Amniotic stem cell (primary cell): ENCODE measurements around the gene CROCC2.

Experiments used
- DNase-seq: peaks from one replicate; lab custom pipeline; 2025; lab: John Stamatoyannopoulos, UW

CROCC2 gene

DNA sequence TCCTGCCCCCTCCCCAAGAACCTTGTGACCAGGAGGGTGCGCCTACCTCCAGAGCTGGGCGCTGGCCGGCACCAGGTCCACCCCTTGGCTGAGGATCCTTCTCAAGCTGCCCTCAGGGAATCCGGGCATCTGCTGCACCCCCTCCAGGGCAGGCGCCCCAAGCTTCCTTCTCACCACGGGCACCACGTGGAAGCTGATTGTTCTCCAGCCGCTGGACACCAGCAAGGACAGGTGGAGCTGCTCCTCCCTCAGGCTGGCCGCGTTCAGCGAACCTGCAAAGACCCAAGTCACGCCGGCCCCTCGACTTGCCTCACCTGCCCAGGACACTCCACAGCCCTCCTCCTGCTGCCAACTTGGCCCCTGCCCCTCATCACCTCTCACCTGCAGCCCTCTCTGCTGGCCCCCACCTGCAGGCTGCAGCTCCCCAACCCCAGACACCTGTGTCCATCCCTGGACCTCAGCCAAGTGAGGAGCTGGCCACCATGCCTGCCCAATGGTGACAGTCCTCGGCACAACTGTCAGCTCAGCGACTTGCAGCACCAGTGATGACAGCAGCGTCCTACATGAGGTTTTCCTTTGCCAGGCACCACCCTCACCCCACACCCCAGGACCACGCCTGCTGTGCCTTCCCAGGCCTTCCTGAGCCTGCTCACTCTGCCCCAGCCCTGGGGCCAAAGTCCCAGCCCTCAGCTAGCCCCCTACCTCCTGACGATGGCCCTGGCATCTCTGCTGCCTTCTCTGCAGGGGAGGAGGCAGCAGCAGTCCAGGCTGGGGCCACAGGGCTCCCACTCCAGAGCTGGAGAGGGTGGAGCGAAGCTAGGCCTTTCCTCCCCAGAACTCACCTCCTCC lies 14.4 kb upstream of the CROCC2 start:
- DNase-seq, result no peak

- no peak for DNase-seq
Measured at GRCh38 chr2:240892356-240892755, 13.8 kb upstream of the CROCC2 start.

- no peak for DNase-seq
Measured at GRCh38 chr2:240892925-240893324, 13.2 kb upstream of the CROCC2 start.

DNA sequence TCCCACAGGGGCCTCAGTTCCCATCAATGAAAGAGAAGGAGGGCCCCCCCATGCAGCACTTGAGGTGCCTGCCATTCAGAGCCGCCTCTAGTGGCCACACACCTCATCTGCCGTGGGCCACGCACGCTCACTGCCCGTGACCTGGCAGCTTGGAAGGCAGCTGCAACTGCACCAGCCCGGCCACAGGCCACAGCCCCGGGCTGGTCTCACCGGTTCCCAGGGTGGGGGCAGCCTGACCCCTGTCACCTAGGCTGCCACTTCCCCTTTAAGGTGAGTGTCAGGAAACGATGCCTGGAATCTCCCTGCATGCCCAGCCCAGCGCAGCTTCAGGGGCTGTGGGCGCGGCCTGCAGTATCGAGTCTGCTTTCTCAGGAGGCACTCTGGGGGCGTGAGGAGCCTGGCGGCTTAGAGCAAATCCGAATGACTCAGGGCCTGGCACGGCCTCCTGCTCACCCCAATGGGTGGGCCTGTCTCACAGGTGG lies 12.7 kb upstream of the CROCC2 start:
- DNase-seq, result no peak

DNA sequence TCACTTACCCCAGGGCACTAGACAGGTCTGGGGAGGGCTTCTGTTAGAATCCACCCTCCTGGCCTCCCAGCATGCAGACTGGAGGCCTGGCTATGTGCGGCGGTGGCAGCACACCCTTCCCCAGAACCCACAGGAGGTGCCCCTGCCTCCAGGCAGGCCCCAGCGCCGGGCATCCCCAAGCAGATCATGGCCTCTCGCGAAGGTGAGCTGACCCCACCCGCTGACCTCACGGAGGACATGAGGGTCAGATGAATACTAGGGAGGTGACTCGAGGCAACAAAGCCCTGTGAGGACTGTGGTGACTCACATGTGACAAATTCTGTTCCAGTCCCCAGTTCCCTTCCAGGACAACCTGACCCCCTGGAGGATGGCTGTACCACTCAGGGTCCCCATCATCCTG lies 12.1 kb upstream of the CROCC2 start:
- DNase-seq, result no peak

GRCh38 chr2:240894836-240895558 lies 11.1 kb upstream of the CROCC2 start:
- DNase-seq, result no peak

- no peak for DNase-seq
Measured at GRCh38 chr2:240895656-240896388, 10.3 kb upstream of the CROCC2 start, which contains the start of gene MAB21L4. TSS of gene MAB21L4 (minus strand) at chr2:240896156. CDS start at chr2:240895997, 159 bp downstream.

DNA sequence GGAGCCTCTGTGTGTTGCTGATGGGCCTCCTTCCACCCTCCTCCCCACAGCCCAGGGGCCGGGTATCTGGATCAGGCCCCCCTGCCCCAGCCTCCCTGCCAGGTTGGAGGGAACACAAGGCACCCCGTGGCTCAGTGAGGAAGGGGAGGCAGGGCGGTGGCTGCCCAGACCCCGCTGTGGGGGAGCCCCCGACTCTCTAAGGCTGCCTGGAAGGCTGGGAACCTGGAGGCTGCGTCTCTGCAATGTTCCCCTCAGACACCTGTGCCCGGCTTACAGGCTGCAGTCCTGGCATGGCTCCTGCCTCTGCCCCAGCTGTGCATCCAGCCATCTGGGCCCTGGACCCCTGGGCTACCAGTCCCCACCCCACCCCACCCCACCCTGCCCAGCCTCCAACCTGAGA lies 9.7 kb upstream of the CROCC2 start:
- no peak for DNase-seq

DNA sequence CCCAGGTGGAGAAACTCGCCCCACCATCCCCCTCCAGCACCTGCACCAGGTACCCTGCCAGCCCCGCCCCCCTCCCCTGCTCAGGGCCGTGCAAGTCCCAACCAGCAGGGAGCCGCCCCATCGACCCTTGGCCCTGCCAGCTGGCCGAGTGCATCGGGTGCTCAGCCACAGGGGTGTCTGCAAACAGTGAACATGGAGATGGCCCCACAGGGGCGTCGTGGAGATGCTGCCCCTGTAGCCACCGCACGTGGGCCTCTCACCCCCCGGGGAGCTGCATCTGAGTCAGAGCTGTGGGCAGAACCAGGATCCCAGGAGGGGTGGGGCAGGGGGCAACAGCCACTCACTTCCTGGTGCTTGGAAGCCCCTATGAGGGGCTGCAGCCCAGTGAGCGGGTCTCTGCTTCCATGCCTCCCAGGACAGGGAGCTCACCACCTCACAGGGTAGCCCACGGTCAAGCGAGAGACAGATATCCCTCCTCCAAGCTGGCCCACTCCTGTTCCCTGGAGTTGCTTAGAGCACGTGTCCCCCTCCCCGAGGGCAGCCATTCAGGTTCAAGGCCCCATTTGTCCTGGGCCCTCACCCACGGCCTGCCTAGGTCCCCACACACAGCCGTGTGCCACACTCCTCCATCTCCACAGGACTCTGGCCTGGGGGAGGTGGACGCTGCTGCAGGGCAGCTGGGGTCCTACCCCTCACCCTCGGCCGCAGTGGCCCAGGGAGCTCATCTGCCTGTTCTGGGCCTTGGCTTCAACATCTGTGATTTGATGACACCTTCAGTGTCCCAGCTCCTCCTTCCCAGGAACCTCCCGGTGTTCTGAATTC lies 9.1 kb upstream of the CROCC2 start:
- no peak for DNase-seq

- DNase-seq, result no peak
Measured at GRCh38 chr2:240898108-240898730, 7.9 kb upstream of the CROCC2 start.

DNA sequence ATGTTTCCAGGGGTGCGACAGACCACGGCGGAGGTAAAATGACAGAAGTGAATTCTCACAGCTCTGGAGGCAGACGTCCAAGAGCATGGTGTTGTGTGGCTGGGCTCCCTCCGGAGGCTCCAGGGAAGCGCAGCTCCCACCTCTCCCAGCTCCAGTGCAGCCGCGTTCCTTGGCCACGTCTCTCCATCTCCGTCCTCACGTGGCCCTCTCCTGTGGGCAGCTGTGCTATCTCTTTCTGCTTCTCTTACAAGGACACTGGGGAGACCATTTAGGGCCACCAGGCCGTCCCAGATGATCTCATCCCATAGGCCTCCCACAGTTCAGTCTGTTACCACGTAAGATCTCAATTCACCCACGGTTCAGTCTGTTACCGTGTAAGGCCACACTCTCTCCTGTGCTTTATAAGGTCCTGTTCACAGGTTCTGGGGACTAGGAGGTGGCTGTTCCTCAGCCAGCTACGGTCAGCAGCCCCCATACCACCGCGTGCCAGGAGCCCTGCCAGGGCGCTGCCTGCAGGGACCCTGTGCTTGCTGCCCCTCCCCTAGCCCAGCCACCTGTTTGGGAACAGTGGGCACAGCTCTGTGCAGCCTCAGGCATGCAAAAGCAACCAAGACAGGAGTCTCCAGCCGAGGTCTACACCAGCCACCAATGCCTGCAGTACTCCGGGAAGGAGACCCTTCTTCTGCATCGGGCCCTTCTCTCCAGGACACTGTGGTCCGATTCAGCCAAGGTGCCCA lies 7.2 kb upstream of the CROCC2 start:
- DNase-seq, result no peak

GRCh38 chr2:240899468-240899865 lies 6.7 kb upstream of the CROCC2 start:
- DNase-seq, result no peak

GRCh38 chr2:240900141-240900860 lies 5.8 kb upstream of the CROCC2 start:
- DNase-seq, result no peak

- no peak for DNase-seq
Measured at GRCh38 chr2:240901986-240902614, 4.0 kb upstream of the CROCC2 start.

DNA sequence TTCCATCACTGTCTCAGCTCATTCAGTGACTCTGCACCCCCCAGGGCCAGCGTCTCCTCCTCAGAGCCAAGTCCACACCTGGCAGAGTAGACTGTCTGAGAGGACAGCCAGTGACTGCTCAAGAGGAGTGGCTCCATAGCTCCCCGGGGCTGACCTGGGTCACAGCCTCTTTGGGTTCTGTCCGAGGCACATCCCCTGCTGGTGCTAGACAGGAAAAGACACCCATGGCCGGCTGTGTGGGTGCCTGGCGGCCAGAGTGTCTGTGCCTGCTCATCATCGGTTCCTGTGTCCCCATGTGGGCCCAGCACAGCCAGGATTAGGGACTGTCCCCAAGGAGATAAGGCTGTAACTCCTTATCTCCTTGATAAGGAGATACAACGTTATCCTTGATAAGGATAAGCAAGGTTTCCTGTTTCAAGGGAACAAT lies 3.5 kb upstream of the CROCC2 start:
- no peak for DNase-seq

GRCh38 chr2:240903191-240904060 lies 2.7 kb upstream of the CROCC2 start:
- DNase-seq, result no peak

DNA sequence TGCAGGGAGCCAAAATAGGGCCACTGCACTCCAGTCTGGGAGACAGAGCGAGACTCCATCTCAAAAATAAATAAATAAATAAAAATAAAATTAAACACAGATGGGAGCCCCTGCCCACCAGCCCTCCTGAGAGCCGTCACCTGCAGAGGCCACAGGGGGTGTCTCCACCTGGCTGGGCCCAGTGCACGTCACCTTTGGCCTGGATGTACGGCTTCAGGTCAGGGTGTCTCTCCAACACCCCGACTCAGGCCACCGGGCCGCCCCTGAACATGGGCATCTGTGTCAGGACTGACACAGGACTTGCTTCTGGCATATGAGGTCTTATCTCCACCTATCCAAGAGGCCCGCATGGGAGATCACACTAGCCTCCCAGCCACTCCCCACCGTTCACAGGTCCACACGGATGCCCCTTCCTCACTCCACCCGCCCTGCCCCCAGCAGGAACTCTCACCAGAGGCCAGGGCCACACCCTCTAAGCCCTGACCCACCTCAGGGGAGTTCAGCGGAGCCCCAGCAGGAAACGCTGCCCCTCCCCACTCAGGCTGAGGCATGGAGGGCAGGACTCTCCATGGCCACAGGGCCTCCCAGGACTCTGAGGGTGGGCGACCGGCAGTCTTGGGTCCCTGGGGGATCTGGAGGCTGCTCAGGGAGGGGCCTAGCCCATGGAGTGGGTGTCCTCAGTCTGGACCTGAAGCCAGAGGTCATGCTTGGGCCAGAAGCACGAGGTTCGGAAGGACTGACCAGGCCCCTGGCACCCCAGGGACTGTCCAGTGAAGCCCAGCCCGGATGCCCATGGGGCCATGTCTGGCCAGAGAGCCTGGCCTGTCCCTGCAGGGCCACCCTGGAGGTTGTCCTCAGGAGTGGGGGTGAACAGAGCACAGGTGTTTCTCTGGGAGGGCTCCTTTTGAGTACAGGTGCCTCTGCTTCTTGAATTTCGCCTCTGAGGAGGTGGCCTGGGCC lies 1.6 kb upstream of the CROCC2 start:
- no peak for DNase-seq
